ENCODE results near the gene P3H4. TPM values are rescaled to one million over a fixed set of nuclear protein-coding genes. Genes with fewer than 3 reads are reported as not detected.
A peak's percentile ranks its signal among the peaks of the same experiment; 100 is the strongest.

The P3H4 gene
- total RNA-seq, 1 donor from 2014 or later = 9.5 TPM

GRCh38 chr17:41786227-41787020 is 25.3 kb downstream of the P3H4 start, which contains the start of gene JUP:
Gene JUP (minus strand): TSS chr17:41786711. CDS start chr17:41771854, 14,857 bp downstream.
- H3K27ac ChIP-seq = peak within 1 kb of the TSS; percentile 87
- peak; percentile 100 for DNase-seq
- peaks cover 37% of the 10 kb centered on the region for H3K4me1 ChIP-seq
- peak within 1 kb of the TSS; percentile 77 for H3K4me3 ChIP-seq
- no peaks in the 10 kb centered on the region for H3K36me3 ChIP-seq
- TF ChIP-seq, protein P1, sequence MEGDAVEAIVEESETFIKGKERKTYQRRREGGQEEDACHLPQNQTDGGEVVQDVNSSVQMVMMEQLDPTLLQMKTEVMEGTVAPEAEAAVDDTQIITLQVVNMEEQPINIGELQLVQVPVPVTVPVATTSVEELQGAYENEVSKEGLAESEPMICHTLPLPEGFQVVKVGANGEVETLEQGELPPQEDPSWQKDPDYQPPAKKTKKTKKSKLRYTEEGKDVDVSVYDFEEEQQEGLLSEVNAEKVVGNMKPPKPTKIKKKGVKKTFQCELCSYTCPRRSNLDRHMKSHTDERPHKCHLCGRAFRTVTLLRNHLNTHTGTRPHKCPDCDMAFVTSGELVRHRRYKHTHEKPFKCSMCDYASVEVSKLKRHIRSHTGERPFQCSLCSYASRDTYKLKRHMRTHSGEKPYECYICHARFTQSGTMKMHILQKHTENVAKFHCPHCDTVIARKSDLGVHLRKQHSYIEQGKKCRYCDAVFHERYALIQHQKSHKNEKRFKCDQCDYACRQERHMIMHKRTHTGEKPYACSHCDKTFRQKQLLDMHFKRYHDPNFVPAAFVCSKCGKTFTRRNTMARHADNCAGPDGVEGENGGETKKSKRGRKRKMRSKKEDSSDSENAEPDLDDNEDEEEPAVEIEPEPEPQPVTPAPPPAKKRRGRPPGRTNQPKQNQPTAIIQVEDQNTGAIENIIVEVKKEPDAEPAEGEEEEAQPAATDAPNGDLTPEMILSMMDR (IDR thresholded peaks at IDR 0.05) = peak; percentile 64
- peak; percentile 96 for ATAC-seq
- H3K27me3 ChIP-seq = no peaks in the 10 kb centered on the region
- H3K9me3 ChIP-seq = no peaks in the 10 kb centered on the region
- intact Hi-C loops (cut with DNase I) = no loop called here

DNA sequence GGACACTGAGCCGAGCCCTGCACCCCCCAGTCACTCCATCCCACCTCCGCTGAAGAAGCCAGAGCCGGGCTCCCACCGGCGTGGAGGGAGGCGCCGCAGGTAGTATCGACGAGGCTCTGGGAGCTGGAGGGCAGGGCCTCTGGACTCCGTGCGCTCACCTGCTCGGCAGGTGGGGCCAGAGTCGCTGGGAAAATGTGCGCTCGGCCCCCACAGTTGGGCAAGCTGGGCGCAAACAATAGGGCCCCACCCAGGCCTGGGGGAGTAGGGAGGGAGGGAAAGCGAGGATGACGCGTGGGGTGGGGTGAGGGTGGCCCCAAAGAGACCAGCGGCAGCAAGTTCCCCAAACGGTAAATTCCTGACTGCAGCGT is 25.9 kb downstream of the P3H4 start:
- H3K36me3 ChIP-seq = no peaks in the 10 kb centered on the region
- peak overlapping the region; percentile 77 for H3K4me3 ChIP-seq
- ATAC-seq = peak; percentile 53
- H3K4me1 ChIP-seq = peaks cover 41% of the 10 kb centered on the region
- intact Hi-C loops (cut with DNase I) = no loop called here
- peak overlapping the region; percentile 87 for H3K27ac ChIP-seq
- peak; percentile 86 for DNase-seq
- TF ChIP-seq, protein P1 (IDR thresholded peaks at IDR 0.05) = no peak
- no peaks in the 10 kb centered on the region for H3K27me3 ChIP-seq
- H3K9me3 ChIP-seq = no peaks in the 10 kb centered on the region

DNA sequence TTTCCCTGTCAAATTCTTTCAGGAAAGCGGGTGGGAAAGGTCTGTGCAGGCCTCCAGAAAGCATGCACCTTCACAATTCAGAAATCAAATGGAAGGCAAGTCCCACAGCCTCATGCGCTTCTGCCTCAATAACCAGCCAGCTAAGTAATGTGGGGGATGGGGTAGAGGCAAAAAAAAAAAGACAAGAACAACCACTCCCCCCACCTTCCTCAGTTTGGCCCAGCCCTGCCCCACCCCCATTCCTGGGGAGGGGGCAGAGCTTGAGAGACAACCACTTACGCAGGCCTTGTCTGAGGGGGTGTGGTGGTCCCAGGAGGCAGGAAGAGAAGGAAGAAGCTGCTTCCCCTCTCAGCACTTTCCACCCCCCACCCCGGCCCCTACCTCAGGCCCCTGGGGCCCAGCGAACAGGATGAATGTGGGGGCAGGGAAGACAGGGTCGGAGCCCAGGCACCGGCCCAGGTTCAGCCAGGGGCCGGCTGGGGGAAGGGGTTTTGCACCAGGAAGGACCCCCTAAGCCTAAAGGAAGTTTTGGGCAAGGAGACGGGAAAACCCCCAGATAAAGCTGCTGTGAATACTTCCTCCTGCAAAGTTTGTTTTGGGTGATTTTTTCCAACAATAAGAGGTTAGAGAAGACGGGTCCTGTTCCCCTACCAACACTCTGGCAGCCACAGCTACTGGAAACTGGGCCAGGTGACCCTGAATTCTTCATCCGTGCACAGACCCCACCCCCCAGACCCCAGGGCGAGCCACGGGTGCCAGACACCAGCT is 26.5 kb downstream of the P3H4 start:
- H3K4me1 ChIP-seq = peaks cover 46% of the 10 kb centered on the region

DNA sequence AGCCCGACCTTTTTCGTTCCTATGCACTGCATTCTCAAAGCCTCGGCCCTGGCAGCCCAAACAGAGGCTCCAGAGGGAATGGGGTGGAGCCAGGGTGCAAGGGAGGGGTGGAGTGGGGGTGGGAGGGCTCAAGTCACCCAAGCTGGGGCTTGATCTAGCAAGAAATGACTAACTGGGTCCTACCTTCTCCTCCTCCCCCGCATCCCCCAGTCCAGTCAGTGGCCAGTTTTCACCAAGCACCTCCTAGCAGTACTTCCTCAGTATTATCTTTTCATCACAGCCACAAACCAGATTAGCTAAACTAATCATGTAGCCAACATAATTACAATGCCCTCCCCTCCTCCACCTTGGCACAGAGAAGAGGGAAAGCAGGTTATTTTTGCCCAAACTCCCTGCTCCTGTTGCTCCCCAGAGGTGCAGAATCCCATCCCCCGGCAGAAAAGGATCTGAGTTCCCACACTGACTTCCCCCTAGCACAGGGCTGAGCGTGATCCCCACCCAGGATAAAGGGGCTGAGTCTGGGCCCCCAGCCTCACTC is 27.5 kb downstream of the P3H4 start:
- peak overlapping the region; percentile 87 for H3K27ac ChIP-seq
- ATAC-seq = peak; percentile 2
- intact Hi-C loops (cut with DNase I) = no loop called here

More for the DNA sequence above, 26.5 kb downstream of the P3H4 start:
- DNase-seq = no peak
- Histone ChIP-seq H3K27me3 (no peaks in the 10 kb centered on the region), H3K36me3 (no peaks in the 10 kb centered on the region), H3K4me3 (peak overlapping the region; percentile 77), H3K9me3 (no peaks in the 10 kb centered on the region), H3K27ac (peak overlapping the region; percentile 87)
- intact Hi-C loops (cut with DNase I) = no loop called here
- ATAC-seq = no peak
- TF ChIP-seq, protein P1 (IDR thresholded peaks at IDR 0.05) = no peak

GRCh38 chr17:41782142-41782541 is 29.6 kb downstream of the P3H4 start:
- no peaks in the 10 kb centered on the region for H3K36me3 ChIP-seq
- ATAC-seq (no peak), DNase-seq (no peak)
- no peaks in the 10 kb centered on the region for H3K9me3 ChIP-seq
- TF ChIP-seq, protein P1 (IDR thresholded peaks at IDR 0.05) = no peak
- peak overlapping the region; percentile 42 for H3K27ac ChIP-seq
- H3K4me3 ChIP-seq = no peak overlapping the region
- no peaks in the 10 kb centered on the region for H3K27me3 ChIP-seq
- intact Hi-C loops (cut with DNase I) = no loop called here
- H3K4me1 ChIP-seq = peaks cover 63% of the 10 kb centered on the region

More for the DNA sequence above, 27.5 kb downstream of the P3H4 start:
- TF ChIP-seq, protein P1 (IDR thresholded peaks at IDR 0.05) = no peak
- peak overlapping the region; percentile 77 for H3K4me3 ChIP-seq
- no peaks in the 10 kb centered on the region for H3K9me3 ChIP-seq
- no peaks in the 10 kb centered on the region for H3K27me3 ChIP-seq
- DNase-seq = no peak
- H3K36me3 ChIP-seq = no peaks in the 10 kb centered on the region
- peaks cover 54% of the 10 kb centered on the region for H3K4me1 ChIP-seq
